SK-N-SH treated with all-trans-retinoic acid at 6 μM for 48 hours (cell line): ENCODE data around the gene PDE9A.

Experiments used
- BACH2 ChIP-seq: fragments of 250-450 bp; sonication (Bioruptor Pico); IDR thresholded peaks from 2 replicates; pipeline ENCODE4 v1.9.0; 2021; ENCODE audit warnings: mild to moderate bottlenecking, borderline replicate concordance
- CREB5 ChIP-seq: fragments of 250-450 bp; sonication (Bioruptor Pico); IDR thresholded peaks from 2 replicates; pipeline ENCODE4 v1.5.1; 2020; ENCODE audit warnings: low read depth, mild to moderate bottlenecking, moderate library complexity
- POU6F1 ChIP-seq: fragments of 250-450 bp; sonication (Bioruptor Pico); IDR thresholded peaks from 2 replicates; pipeline ENCODE4 v1.8.0; 2021; ENCODE audit warnings: low read depth, mild to moderate bottlenecking, moderate library complexity, borderline replicate concordance
- TCF4 ChIP-seq: fragments of 250-450 bp; sonication (Bioruptor Pico); IDR thresholded peaks from 2 replicates; pipeline ENCODE4 v1.8.0; 2021; ENCODE audit warnings: mild to moderate bottlenecking, moderate library complexity, borderline replicate concordance
- ZC3H10 ChIP-seq: fragments of 250-450 bp; sonication (Bioruptor Pico); IDR thresholded peaks from 2 replicates; pipeline ENCODE4 v1.5.1; 2021; ENCODE audit warnings: mild to moderate bottlenecking, moderate library complexity
- ZNF8 ChIP-seq: fragments of 450-650 bp; formaldehyde crosslinking; IDR thresholded peaks from 2 replicates; pipeline ENCODE4 v1.5.0; 2020; ENCODE audit warnings: mild to moderate bottlenecking, moderate library complexity

DNA sequence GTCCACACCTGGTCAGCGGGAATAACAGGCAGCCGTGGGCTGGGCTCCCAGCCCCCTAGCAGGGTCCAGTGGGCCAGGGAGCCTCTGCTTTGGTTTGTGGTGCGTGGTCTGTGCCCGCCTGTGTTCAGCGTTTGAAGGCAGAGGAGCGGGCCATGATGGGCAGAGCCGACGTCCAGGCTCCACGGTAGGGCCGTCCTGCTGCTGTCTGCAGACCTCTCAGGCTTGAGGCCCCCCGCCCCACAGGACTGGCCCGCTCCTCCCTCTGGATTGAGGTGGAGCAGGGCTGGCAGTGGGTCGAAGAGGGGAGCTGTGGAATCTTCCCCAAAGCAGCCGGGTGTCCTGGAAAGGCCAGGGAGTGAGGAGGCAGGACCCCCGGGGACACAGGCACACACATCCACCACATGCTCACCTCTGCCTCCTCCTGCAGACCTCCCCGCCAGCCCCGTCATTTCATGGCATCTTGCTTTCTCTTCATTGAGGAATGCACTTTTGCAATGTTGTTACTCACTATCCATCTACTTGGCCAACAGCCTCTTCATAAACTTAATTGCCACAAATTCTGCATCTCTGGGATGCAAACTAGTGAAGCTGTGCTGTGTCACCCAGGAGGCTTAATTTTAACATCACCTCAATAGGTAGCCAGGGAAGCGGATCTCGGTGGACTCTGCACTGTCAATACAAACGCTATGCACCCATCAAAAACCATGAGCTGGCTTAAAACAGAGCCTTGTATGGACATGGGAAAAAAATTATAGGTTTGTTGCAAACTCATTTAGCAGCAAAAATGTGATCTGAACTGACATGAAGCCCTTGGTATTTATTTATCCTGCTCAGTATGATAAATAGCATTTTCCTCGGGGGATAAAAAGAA, 85.9 kb downstream of the PDE9A start:
- TF ChIP-seq POU6F1 (CRISPR knock-in tag) (no peak), ZNF8 (no peak), BACH2 (CRISPR knock-in tag) (no peak), ZC3H10 (CRISPR knock-in tag) (no peak), CREB5 (CRISPR knock-in tag) (no peak), TCF4 (CRISPR knock-in tag) (no peak)
